Adrenal gland (tissue), 5 donors: Measurements from ENCODE around the gene VAT1.

Source experiments
- CTCF ChIP-seq, 6 experiments: fragments of 450-650 bp in 4 of 6; fragments of 200-600 bp in 2 of 6; sonication (generic) in 1 of 6; IDR thresholded peaks; 1 replicate in 5 of 6; 2 replicates in 1 of 6; pipeline versions ENCODE4 v1.5.1 to v1.8.0; 2016 to 2021; ENCODE audit warnings: antibody characterized with exemption in 6 of 6, mild to moderate bottlenecking in 2 of 6, moderate library complexity in 1 of 6
- POLR2A ChIP-seq, 2 donors: fragments of 450-650 bp; IDR thresholded peaks; one replicate each; pipeline ENCODE4 v1.6.1; 2017; ENCODE audit warnings: antibody characterized with exemption in 2 of 2, mild to moderate bottlenecking in 2 of 2, moderate library complexity in 1 of 2
- donor health status: DM: no; HTN: no; CAD: no.

GRCh38 chr17:42992872-42993271, 29.3 kb downstream of the VAT1 start:
- TF ChIP-seq CTCF (IDR thresholded peaks at IDR 0.05) (peak in 1 of 6 experiments; percentile 1), POLR2A (IDR thresholded peaks at IDR 0.05) (no peak)
